Dermis blood vessel endothelial cell (primary cell): ENCODE results near the gene TAS1R3. TPM values are rescaled to one million over a fixed set of nuclear protein-coding genes. Genes with fewer than 3 reads are reported as not detected.

ENCODE experiments used
- DNase-seq: peaks from one replicate; pipeline ENCODE4 v3.0.0; 2010
- total RNA-seq: library from RNA; depleted of rRNA; stranded (reverse); fragments of >200 nt; gene quantifications from 2 replicates; pipeline ENCODE4 v1.2.3, GENCODE V29; 2014

The TAS1R3 gene
- total RNA-seq, 1 donor from 2014 or later: 0.85 TPM

GRCh38 chr1:1340791-1341548, 9.9 kb downstream of the TAS1R3 start:
- DNase-seq: no peak

- no peak for DNase-seq
These were observed 10.5 kb downstream of the TAS1R3 start for GRCh38 chr1:1341549-1342021.

- no peak for DNase-seq
These were observed 11.0 kb downstream of the TAS1R3 start for GRCh38 chr1:1342061-1342562.

GRCh38 chr1:1342584-1343115, 11.6 kb downstream of the TAS1R3 start:
- no peak for DNase-seq

GRCh38 chr1:1343811-1344421, 12.8 kb downstream of the TAS1R3 start:
- no peak for DNase-seq

GRCh38 chr1:1344655-1345361, 13.7 kb downstream of the TAS1R3 start:
- peak; percentile 45 for DNase-seq

- DNase-seq: no peak
These were observed 14.3 kb downstream of the TAS1R3 start for GRCh38 chr1:1345384-1345783.

GRCh38 chr1:1345860-1346500, 14.9 kb downstream of the TAS1R3 start:
- no peak for DNase-seq

- DNase-seq: no peak
These were observed 15.4 kb downstream of the TAS1R3 start for GRCh38 chr1:1346501-1346890.

GRCh38 chr1:1347026-1347595, 16.0 kb downstream of the TAS1R3 start:
- no peak for DNase-seq

GRCh38 chr1:1347663-1348419, 16.8 kb downstream of the TAS1R3 start:
- DNase-seq: no peak

GRCh38 chr1:1348420-1349255, 17.6 kb downstream of the TAS1R3 start:
- DNase-seq: peak; percentile 65

GRCh38 chr1:1349256-1350012, 18.4 kb downstream of the TAS1R3 start, which contains the start of gene DVL1:
Gene DVL1 (minus strand): TSS chr1:1349418. CDS start chr1:1349065, 353 bp downstream.
- peak; percentile 73 for DNase-seq

- no peak for DNase-seq
These were observed 20.7 kb downstream of the TAS1R3 start for GRCh38 chr1:1351511-1352427.

GRCh38 chr1:1352786-1353388, 21.8 kb downstream of the TAS1R3 start:
- no peak for DNase-seq

GRCh38 chr1:1353389-1354151, 22.5 kb downstream of the TAS1R3 start:
- no peak for DNase-seq
